Peyer's patch (tissue), 4 donors: ENCODE measurements around the gene RUBCN. TPM values are rescaled to one million over a fixed set of nuclear protein-coding genes. Genes with fewer than 3 reads are reported as not detected.
"Not testable (repeated sequence)": the region's sequence is repeated elsewhere in the genome, so short reads cannot be mapped to it uniquely, and the experiment has no call there.

ENCODE experiments used
- DNase-seq, 3 donors: peaks; one replicate each; pipeline ENCODE4 v3.0.0-alpha.2; 2017 to 2019
- H3K27ac ChIP-seq, 4 donors: fragments of 200-600 bp; sonication (generic); one replicate each; pipeline ENCODE4 v1.5.1; 2016 to 2019
- H3K27me3 ChIP-seq, 2 donors: fragments of 200-600 bp; sonication (generic); one replicate each; pipeline ENCODE4 v1.5.1; 2019
- H3K36me3 ChIP-seq, 3 donors: fragments of 200-600 bp; sonication (generic); one replicate each; pipeline ENCODE4 v1.5.1; 2016 to 2019
- H3K4me1 ChIP-seq, 4 donors: fragments of 200-600 bp; sonication (generic); one replicate each; pipeline ENCODE4 v1.5.1; 2016 to 2019
- H3K4me3 ChIP-seq, 4 donors: fragments of 200-600 bp; sonication (generic); 1 replicate in 3 of 4; 2 replicates in 1 of 4; pipeline ENCODE4 v1.5.1; 2016 to 2019; ENCODE audit warnings: mild to moderate bottlenecking in 1 of 4
- H3K9me3 ChIP-seq, 4 donors: fragments of 200-600 bp; sonication (generic); one replicate each; pipeline ENCODE4 v1.5.1; 2016 to 2019; ENCODE audit warnings: mild to moderate bottlenecking in 1 of 4
- total RNA-seq, 4 donors: library from RNA; depleted of rRNA; stranded (reverse); fragments of >200 nt; gene quantifications; one replicate each; pipeline ENCODE4 v1.1.0, GENCODE V29; 2016

Gene RUBCN
- total RNA-seq, 4 donors from 2014 or later, result 45.4 to 113 (median 48.2) TPM

- H3K4me3 ChIP-seq, H3K36me3 ChIP-seq, H3K4me1 ChIP-seq, H3K9me3 ChIP-seq, H3K27me3 ChIP-seq, H3K27ac ChIP-seq, DNase-seq: not testable (repeated sequence)
Observed at GRCh38 chr3:197663367-197664140, 73.2 kb downstream of the RUBCN start.

- H3K27ac ChIP-seq, H3K27me3 ChIP-seq, H3K4me3 ChIP-seq, H3K36me3 ChIP-seq, H3K4me1 ChIP-seq, H3K9me3 ChIP-seq, DNase-seq: not testable (repeated sequence)
Observed at GRCh38 chr3:197662352-197662751, 74.4 kb downstream of the RUBCN start.

DNA sequence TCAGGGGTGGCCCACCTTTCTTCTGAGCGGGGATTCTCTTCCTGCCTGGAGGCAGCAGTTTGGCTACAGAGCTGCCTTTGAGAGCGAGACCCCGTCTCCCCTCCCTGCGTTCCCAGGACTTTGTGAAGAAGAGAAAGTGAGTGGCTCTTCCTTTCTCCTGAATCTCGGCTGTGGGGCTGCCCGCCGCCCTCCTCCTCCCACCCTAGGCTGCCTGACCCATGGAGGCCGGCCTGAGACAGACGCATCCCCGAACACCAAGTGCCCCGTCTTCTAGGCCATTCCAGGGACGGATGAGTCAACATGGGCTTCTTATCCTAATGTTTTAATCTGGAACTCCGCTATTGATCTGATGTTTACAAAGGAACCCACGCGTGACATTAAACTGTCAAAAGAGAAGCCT is 74.8 kb downstream of the RUBCN start:
- not testable (repeated sequence) for H3K27ac ChIP-seq, H3K27me3 ChIP-seq, H3K36me3 ChIP-seq, H3K9me3 ChIP-seq, H3K4me3 ChIP-seq, H3K4me1 ChIP-seq
- peak in 1 of 3 donors; percentile 25 for DNase-seq

GRCh38 chr3:197661234-197661834 is 75.4 kb downstream of the RUBCN start:
- H3K36me3 ChIP-seq, H3K9me3 ChIP-seq, H3K27ac ChIP-seq, H3K4me1 ChIP-seq, H3K27me3 ChIP-seq, H3K4me3 ChIP-seq: not testable (repeated sequence)
- peak in 1 of 3 donors; percentile 28 for DNase-seq

- H3K9me3 ChIP-seq, H3K4me1 ChIP-seq, H3K27me3 ChIP-seq, DNase-seq, H3K27ac ChIP-seq, H3K4me3 ChIP-seq, H3K36me3 ChIP-seq: not testable (repeated sequence)
Observed at GRCh38 chr3:197659701-197660100, 77.0 kb downstream of the RUBCN start.

- not testable (repeated sequence) for H3K9me3 ChIP-seq, H3K4me1 ChIP-seq, H3K36me3 ChIP-seq, H3K27ac ChIP-seq, DNase-seq, H3K4me3 ChIP-seq, H3K27me3 ChIP-seq
Observed at GRCh38 chr3:197659144-197659543, 77.6 kb downstream of the RUBCN start.

- H3K4me1 ChIP-seq, H3K36me3 ChIP-seq, H3K27ac ChIP-seq, DNase-seq, H3K4me3 ChIP-seq, H3K9me3 ChIP-seq, H3K27me3 ChIP-seq: not testable (repeated sequence)
Observed at GRCh38 chr3:197658706-197659105, 78.0 kb downstream of the RUBCN start.

DNA sequence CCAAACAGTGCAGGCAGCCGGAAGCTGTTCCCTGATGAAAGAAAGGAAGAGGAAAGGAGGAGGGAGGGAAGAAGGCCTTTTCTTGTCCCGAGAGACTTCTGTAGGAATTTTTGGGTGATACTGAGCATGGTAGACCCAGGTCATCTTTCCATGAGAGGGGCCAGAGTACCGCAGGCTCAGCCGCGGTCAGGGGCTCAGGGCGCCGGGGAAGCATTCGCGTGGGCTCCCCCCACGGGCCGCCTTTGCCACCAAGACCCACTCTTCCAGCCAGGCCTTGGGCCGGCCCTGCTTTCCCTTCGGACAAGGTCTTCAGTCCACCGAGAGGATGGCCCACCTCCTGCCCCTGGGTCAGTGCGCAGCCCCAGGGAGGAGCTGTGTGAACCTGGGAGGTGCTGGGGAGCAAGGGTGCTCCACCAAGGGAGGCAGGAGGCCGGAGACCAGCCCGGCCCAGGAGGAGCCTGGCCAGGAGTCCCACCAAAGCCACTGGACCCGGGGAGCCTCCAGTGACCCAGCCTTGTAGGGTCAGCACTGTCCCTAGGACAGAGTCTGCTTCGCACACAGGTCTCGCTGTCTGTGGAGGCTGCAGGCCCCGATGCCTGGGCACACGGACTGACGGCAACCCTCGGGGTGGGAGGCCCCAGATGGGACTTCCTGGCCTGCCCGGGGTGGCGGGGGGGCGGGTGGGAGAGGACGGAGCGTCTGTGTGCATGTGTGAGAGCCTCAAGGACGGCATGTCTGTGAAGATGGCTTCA is 79.0 kb downstream of the RUBCN start:
- not testable (repeated sequence) for H3K36me3 ChIP-seq, H3K27ac ChIP-seq, H3K27me3 ChIP-seq, H3K4me1 ChIP-seq, H3K9me3 ChIP-seq, H3K4me3 ChIP-seq
- DNase-seq, result peak in 1 of 3 donors; percentile 23

DNA sequence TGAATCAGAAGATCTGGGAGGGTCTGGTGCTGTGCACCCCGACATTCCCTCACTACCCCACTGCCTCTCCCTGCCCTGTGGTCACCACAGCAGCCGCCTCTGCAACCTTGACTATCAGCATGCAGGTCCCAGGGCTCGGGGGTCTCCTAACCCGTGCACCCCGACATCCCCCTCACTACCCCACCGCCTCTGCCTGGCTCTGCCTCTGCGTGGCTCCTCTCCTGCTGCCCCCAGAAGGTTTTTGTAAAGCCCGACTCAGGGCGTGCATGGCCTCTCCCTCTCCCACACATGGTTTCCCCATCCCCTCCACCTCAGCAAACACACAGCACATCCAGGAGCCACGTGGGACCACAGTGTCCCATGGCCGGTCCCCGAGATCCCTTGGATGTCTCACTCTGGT is 79.7 kb downstream of the RUBCN start:
- H3K9me3 ChIP-seq, H3K27me3 ChIP-seq, H3K4me3 ChIP-seq, H3K4me1 ChIP-seq, H3K36me3 ChIP-seq, H3K27ac ChIP-seq: not testable (repeated sequence)
- DNase-seq, result peak in 1 of 3 donors; percentile 30

DNA sequence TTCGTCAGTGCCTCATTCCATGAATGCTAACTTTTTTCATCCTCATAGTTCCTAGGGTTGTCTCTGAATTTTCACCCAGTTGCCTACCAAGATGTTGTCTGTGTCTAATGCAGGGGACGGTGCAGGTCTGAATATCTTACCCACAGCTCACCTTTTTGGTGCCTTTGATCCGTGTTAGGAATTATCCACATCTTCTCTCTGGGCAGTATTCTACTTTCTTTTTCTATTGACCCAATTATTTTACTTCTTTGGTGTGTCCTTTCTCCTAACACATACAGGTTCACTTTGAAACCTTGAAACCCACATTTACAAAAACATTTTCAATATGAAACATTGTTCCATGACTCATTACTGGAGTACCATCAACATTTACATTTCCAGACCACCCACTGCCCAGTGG is 80.6 kb downstream of the RUBCN start:
- not testable (repeated sequence) for H3K4me1 ChIP-seq, H3K27ac ChIP-seq, H3K36me3 ChIP-seq, H3K9me3 ChIP-seq, H3K4me3 ChIP-seq, H3K27me3 ChIP-seq, DNase-seq

DNA sequence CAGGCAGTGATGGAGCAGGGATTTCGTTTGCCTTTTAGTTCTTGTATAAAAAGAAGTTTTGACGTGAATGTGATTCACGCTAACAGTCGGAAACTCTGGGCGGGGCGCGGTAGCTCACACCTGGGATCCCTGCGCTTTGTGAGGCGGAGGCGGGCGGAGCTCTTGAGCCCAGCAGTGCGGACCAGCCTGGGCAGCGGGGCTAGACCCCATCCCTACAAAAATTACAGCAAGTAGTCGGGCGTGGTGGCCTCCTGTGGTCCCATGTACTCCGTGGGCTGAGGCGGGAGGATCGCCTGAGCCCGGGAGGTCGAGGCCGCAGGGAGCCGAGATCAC is 81.7 kb downstream of the RUBCN start:
- peak overlapping the region in 1 of 4 donors; percentile 17 for H3K4me3 ChIP-seq
- not testable (repeated sequence) for H3K27ac ChIP-seq

DNA sequence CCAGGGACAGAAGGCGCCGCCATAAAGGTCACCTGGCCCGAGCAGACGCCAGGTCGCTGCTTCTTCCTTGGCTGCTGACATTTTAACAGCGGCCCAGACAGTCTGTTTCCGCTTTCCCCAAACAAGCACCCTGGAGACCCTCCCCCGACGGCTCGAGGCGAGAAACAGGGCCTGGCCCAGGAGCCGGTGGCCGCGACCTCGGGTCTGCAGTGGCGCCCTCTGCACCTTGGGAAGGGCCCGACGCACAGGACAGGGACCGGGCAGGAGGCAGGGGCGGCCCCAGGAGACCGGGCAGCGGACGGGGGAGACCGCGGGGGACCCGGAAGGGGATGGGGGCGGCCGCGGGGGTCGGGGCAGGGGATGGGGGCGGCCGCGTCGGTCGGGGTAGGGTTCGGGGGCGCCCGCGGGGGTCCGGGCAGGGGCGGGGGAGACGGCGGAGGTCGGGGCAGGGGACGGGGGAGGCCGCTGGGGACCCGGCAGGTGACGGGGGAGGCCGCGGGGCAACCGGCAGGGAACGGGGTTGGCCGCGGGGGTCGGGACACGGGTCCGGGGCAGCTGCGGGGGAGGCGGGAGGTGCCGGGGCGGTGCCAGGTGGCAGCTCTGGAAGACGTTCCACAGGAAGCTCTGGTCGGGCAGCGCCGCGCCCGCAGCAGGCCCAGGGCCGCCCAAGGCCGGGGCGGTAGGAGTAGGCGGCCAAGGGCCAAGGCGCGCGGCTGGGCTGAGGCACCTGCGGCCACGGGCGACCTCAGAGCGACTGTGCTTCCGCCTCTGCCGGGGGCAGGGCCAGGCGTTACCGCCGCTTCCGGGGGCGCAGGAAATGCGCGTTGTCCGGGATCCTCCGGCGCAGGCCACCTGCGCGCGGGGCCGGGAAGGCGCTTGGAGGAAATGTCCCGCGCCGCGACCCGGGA is 82.4 kb downstream of the RUBCN start:
- not testable (repeated sequence) for H3K27me3 ChIP-seq, H3K4me1 ChIP-seq, H3K9me3 ChIP-seq, H3K36me3 ChIP-seq
- Histone ChIP-seq H3K27ac (peak overlapping the region; percentile 73 to 78 (median 74)), H3K4me3 (peak overlapping the region; percentile 30 to 57 (median 52))
- peak; percentile 42 to 70 (median 59) for DNase-seq

More for the DNA sequence above, 81.7 kb downstream of the RUBCN start:
- DNase-seq, H3K4me1 ChIP-seq, H3K36me3 ChIP-seq, H3K27me3 ChIP-seq, H3K9me3 ChIP-seq: not testable (repeated sequence)

GRCh38 chr3:197652860-197653259 is 83.8 kb downstream of the RUBCN start:
- H3K4me3 ChIP-seq, H3K36me3 ChIP-seq, H3K27me3 ChIP-seq, H3K9me3 ChIP-seq, H3K27ac ChIP-seq, DNase-seq, H3K4me1 ChIP-seq: not testable (repeated sequence)

GRCh38 chr3:197647649-197648048 is 89.1 kb downstream of the RUBCN start:
- not testable (repeated sequence) for H3K27ac ChIP-seq, H3K4me1 ChIP-seq

More at GRCh38 chr3:197647649-197648048, 89.1 kb downstream of the RUBCN start:
- not testable (repeated sequence) for H3K27me3 ChIP-seq, H3K36me3 ChIP-seq, H3K4me3 ChIP-seq, H3K9me3 ChIP-seq, DNase-seq
